Measurements from ENCODE around the gene SOCS3.

- TF ChIP-seq CTCF (IDR thresholded peaks at IDR 0.05 in 8 of 11, conservative IDR thresholded peaks at IDR 0.05 in 3 of 11) (no peak), POLR2A (IDR thresholded peaks at IDR 0.05) (no peak), POLR2AphosphoS5 (IDR thresholded peaks at IDR 0.05) (no peak)
Measured at GRCh38 chr17:78316867-78317789, 42.7 kb downstream of the SOCS3 start.
